K562 (cell line): Measurements from ENCODE around the gene ADAM8. TPM values are rescaled to one million over a fixed set of nuclear protein-coding genes. Genes with fewer than 3 reads are reported as not detected.

Experiments used
- ATAC-seq: fragments of 200-7000 bp; cut with Tn5 transposase; 3 replicates; pipeline ENCODE4 v1.9.1; 2020; ENCODE audit warnings: moderate library complexity
- BruUV-seq: library from RNA; stranded (reverse); fragments of 400-500 nt; replicated peaks from 2 replicates; lab custom pipeline; 2021; lab: Mats Ljungman, UMichigan
- CTCF ChIA-PET: fragments of 300-600 bp; formaldehyde crosslinking; extraction: SDS; loops from one replicate; lab custom pipeline; 2021; ENCODE audit warnings: low intra/inter-chr PET ratio; lab: Yijun Ruan, JAX
- POLR2A ChIA-PET: fragments of 300-600, 350-650 bp; sonication (Branson Sonifier 250); formaldehyde crosslinking; extraction: SDS; loops from one replicate; lab custom pipeline; 2021; ENCODE audit warnings: antibody characterized with exemption, inconsistent platforms; lab: Yijun Ruan, JAX
- DNase-seq, 4 experiments: peaks; one replicate each; pipeline versions ENCODE4 v3.0.0 to v3.0.0-alpha.2; 2011 to 2018; ENCODE audit warnings: low spot score in 3 of 4, mixed read lengths in 3 of 4; ENCODE audit errors: extremely low read depth in 1 of 4
- FAIRE-seq: peaks from 2 replicates; lab custom pipeline; 2011; peaks lifted over from hg19 to GRCh38; lab: Jason Lieb, UNC
- H2AFZ ChIP-seq: 2 replicates; pipeline ENCODE4 v1.6.0; 2011; ENCODE audit warnings: low read depth, low read length, control low read depth, inconsistent platforms
- H3K27ac ChIP-seq: fragments of 200-600 bp; 3 replicates; pipeline ENCODE4 v1.8.0; 2011; ENCODE audit warnings: low read depth, mild to moderate bottlenecking, control low read depth, inconsistent platforms, low read length, moderate library complexity, mixed read lengths; ENCODE audit errors: extremely low read depth
- H3K27me3 ChIP-seq, 2 experiments: fragments of 300-600 bp in 1 of 2; 2 replicates in 1 of 2; 3 replicates in 1 of 2; pipeline versions ENCODE4 v1.6.0 to v1.8.0; 2011; ENCODE audit warnings: inconsistent platforms in 2 of 2, low read length in 2 of 2, mild to moderate bottlenecking in 1 of 2, mixed read lengths in 1 of 2, moderate library complexity in 1 of 2; ENCODE audit not compliant: control insufficient read depth in 2 of 2, insufficient read depth in 2 of 2
- H3K36me3 ChIP-seq: fragments of 300-600 bp; 3 replicates; pipeline ENCODE4 v1.8.0; 2011; ENCODE audit warnings: mild to moderate bottlenecking, low read length, inconsistent platforms; ENCODE audit not compliant: control insufficient read depth, insufficient read depth
- H3K4me1 ChIP-seq, 2 experiments: fragments of 200-600 bp in 1 of 2; replicated peaks in 1 of 2; 2 replicates in 1 of 2; 3 replicates in 1 of 2; pipeline versions ENCODE4 v1.5.1 to v1.8.0; 2011; ENCODE audit warnings: inconsistent platforms in 2 of 2, low read length in 2 of 2, mild to moderate bottlenecking in 1 of 2, mixed read lengths in 1 of 2, moderate library complexity in 1 of 2; ENCODE audit not compliant: control insufficient read depth in 2 of 2, insufficient read depth in 2 of 2
- H3K4me2 ChIP-seq: 2 replicates; pipeline ENCODE4 v1.6.1; 2011; ENCODE audit warnings: low read length, control low read depth, inconsistent platforms, mixed read lengths; ENCODE audit not compliant: insufficient read depth
- H3K4me3 ChIP-seq: fragments of 200-600 bp; sonication (generic), shearing (Covaris generic); 2 replicates; pipeline ENCODE4 v1.5.1; 2016; ENCODE audit warnings: control low read depth, inconsistent platforms
- H3K79me2 ChIP-seq: fragments of 200-600 bp; 3 replicates; pipeline ENCODE4 v1.8.0; 2011; ENCODE audit warnings: low read length, inconsistent platforms; ENCODE audit not compliant: control insufficient read depth, insufficient read depth
- H3K9ac ChIP-seq, 2 experiments: 2 replicates each; pipeline versions ENCODE4 v1.6.0 to v1.6.1; 2011; ENCODE audit warnings: low read depth in 2 of 2, low read length in 2 of 2, control low read depth in 1 of 2, inconsistent platforms in 1 of 2, mild to moderate bottlenecking in 1 of 2, mixed read lengths in 1 of 2; ENCODE audit not compliant: insufficient read depth in 1 of 2
- H3K9me1 ChIP-seq: one replicate; pipeline ENCODE4 v1.6.0; 2011; ENCODE audit warnings: inconsistent platforms, mild to moderate bottlenecking, low read length, moderate library complexity; ENCODE audit not compliant: control insufficient read depth, insufficient read depth
- H3K9me3 ChIP-seq: replicated peaks from 2 replicates; pipeline ENCODE4 v1.5.1; 2011; ENCODE audit warnings: low read depth, low read length, inconsistent platforms; ENCODE audit not compliant: control insufficient read depth, insufficient read depth
- H4K20me1 ChIP-seq: replicated peaks from 2 replicates; pipeline ENCODE4 v1.6.1; 2011; ENCODE audit warnings: low read length, inconsistent platforms, mixed read lengths; ENCODE audit not compliant: control insufficient read depth, insufficient read depth
- ARID2 ChIP-seq: fragments of 450-650 bp; IDR thresholded peaks from 2 replicates; pipeline ENCODE4 v1.6.1; 2017; ENCODE audit warnings: antibody characterized with exemption, mild to moderate bottlenecking
- CC2D1A ChIP-seq: fragments of 450-650 bp; IDR thresholded peaks from 2 replicates; pipeline ENCODE4 v1.6.1; 2017; ENCODE audit warnings: mild to moderate bottlenecking
- CCAR2 ChIP-seq: fragments of 200-400 bp; formaldehyde crosslinking; IDR thresholded peaks from 2 replicates; pipeline ENCODE4 v1.6.1; 2017; ENCODE audit warnings: mild to moderate bottlenecking, low read depth, low read length
- HBP1 ChIP-seq: fragments of 450-650 bp; formaldehyde crosslinking; IDR thresholded peaks from 2 replicates; pipeline ENCODE4 v1.4.0; 2022; ENCODE audit warnings: missing genetic modification characterization
- HDAC2 ChIP-seq: fragments of 450-650 bp; IDR thresholded peaks from 2 replicates; pipeline ENCODE4 v1.6.1; 2016; ENCODE audit warnings: mild to moderate bottlenecking
- HNRNPL ChIP-seq: fragments of 200-400 bp; formaldehyde crosslinking; IDR thresholded peaks from 2 replicates; pipeline ENCODE4 v1.6.1; 2017; ENCODE audit warnings: low read depth, mild to moderate bottlenecking, low read length
- LARP7 ChIP-seq: fragments of 450-650 bp; IDR thresholded peaks from 2 replicates; pipeline ENCODE4 v1.6.1; 2016
- MAX ChIP-seq: sonication (generic); formaldehyde crosslinking; IDR thresholded peaks from 2 replicates; pipeline ENCODE4 v1.9.0; 2022; ENCODE audit warnings: mild to moderate bottlenecking, missing genetic modification reagents
- MTA2 ChIP-seq: fragments of 450-650 bp; IDR thresholded peaks from 2 replicates; pipeline ENCODE4 v1.6.1; 2016; ENCODE audit warnings: low read depth
- NFE2 ChIP-seq: IDR thresholded peaks from 2 replicates; pipeline ENCODE4 v1.6.1; 2014; ENCODE audit warnings: antibody characterized with exemption, low read depth
- NFIC ChIP-seq: fragments of 450-650 bp; IDR thresholded peaks from 2 replicates; pipeline ENCODE4 v1.6.1; 2017; ENCODE audit warnings: mild to moderate bottlenecking, inconsistent platforms
- PCBP1 ChIP-seq: fragments of 200-400 bp; formaldehyde crosslinking; IDR thresholded peaks from 2 replicates; pipeline ENCODE4 v1.6.1; 2018; ENCODE audit warnings: mild to moderate bottlenecking, low read depth, low read length; ENCODE audit not compliant: poor library complexity, severe bottlenecking
- PHF20 ChIP-seq: fragments of 450-650 bp; IDR thresholded peaks from 2 replicates; pipeline ENCODE4 v1.6.1; 2018; ENCODE audit not compliant: partially characterized antibody
- SMARCC2 ChIP-seq: fragments of 450-650 bp; IDR thresholded peaks from 2 replicates; pipeline ENCODE4 v1.6.1; 2017; ENCODE audit warnings: antibody characterized with exemption, moderate library complexity, mild to moderate bottlenecking, low read depth
- SP2 ChIP-seq: IDR thresholded peaks from 2 replicates; pipeline ENCODE4 v1.6.1; 2011; ENCODE audit warnings: mild to moderate bottlenecking, low read depth, low read length, moderate library complexity; ENCODE audit not compliant: poor library complexity, severe bottlenecking; ENCODE audit errors: extremely low read depth
- STAT5B ChIP-seq: fragments of 250-450 bp; sonication (Bioruptor Pico); IDR thresholded peaks from 2 replicates; pipeline ENCODE4 v1.8.0; 2021; ENCODE audit warnings: mild to moderate bottlenecking, inconsistent platforms
- TGIF2 ChIP-seq: sonication (generic); formaldehyde crosslinking; IDR thresholded peaks from 2 replicates; pipeline ENCODE4 v1.8.1; 2022; ENCODE audit warnings: mild to moderate bottlenecking, missing genetic modification reagents, moderate library complexity
- ZNF280B ChIP-seq: fragments of 250-450 bp; sonication (Bioruptor Pico); IDR thresholded peaks from 2 replicates; pipeline ENCODE4 v1.5.1; 2021; ENCODE audit warnings: mild to moderate bottlenecking
- ZNF436 ChIP-seq: fragments of 250-450, 450-650 bp; sonication (Bioruptor Pico); formaldehyde crosslinking; IDR thresholded peaks from 2 replicates; pipeline ENCODE4 v1.7.0; 2020; ENCODE audit warnings: mild to moderate bottlenecking
- ZNF561 ChIP-seq: fragments of 450-650 bp; formaldehyde crosslinking; conservative IDR thresholded peaks from 2 replicates; pipeline ENCODE4 v1.4.0; 2020; ENCODE audit warnings: mild to moderate bottlenecking, moderate library complexity
- ZNF589 ChIP-seq: fragments of 200-800 bp; sonication (Bioruptor generic); IDR thresholded peaks from 2 replicates; pipeline ENCODE4 v1.6.1; 2016; ENCODE audit warnings: low read depth, missing genetic modification characterization, missing compliant biosample characterization
- WGBS: fragments of 100-300 bp; shearing (Covaris generic); methylation state at CpG from one replicate; pipeline ENCODE4 v1.1.6; 2016; ENCODE audit warnings: low coverage, mixed read lengths; ENCODE audit not compliant: insufficient coverage; ENCODE audit errors: missing lambda C conversion rate; 5-methylcytosine and 5-hydroxymethylcytosine counted together
- in situ Hi-C: fragments of 300-500 bp; cut with MboI; formaldehyde crosslinking; loops from 4 replicates; pipeline ENCODE4 v1.15.0; 2018; ENCODE audit warnings: inconsistent platforms, mixed read lengths
- intact Hi-C: fragments of 100-400 bp; cut with micrococcal nuclease; formaldehyde crosslinking; loops from 2 replicates; pipeline ENCODE4 v1.14.2; 2022
- polyA plus RNA-seq, 8 experiments: library from polyadenylated mRNA; depleted of rRNA in 4 of 8; stranded (reverse) in 5 of 8; unstranded in 3 of 8; fragments of >200 nt; fragmentation: Nextera tagmentation in 2 of 8; fragmentation: Illumina TruSeq in 1 of 8; extraction: Ambion mirVana in 2 of 8; extraction: Trizol in 1 of 8; gene quantifications; 2 replicates each; pipeline versions ENCODE4 v1.2.1 to v1.2.3, GENCODE V29; 2011 to 2014; ENCODE audit warnings: inconsistent platforms in 1 of 8, missing spikeins in 1 of 8
- total RNA-seq, 7 experiments: library from RNA; depleted of rRNA in 6 of 7; stranded (reverse); fragments of >200 nt in 6 of 7; fragmentation: Illumina TruSeq in 2 of 7; extraction: Trizol in 2 of 7; gene quantifications; 2 replicates each; pipeline versions ENCODE4 v1.2.1 to v1.2.3, GENCODE V29; 2011 to 2021; ENCODE audit warnings: low replicate concordance in 1 of 7

The ADAM8 gene
- total and polyA plus RNA-seq, 9 of the 15 experiments (the other 6 are each of a cell fraction or from before 2014, with no cell fraction given) = 0.07 to 7.0 (median 1.1) TPM

GRCh38 chr10:133249975-133250754, 26.5 kb downstream of the ADAM8 start:
- FAIRE-seq (peak; percentile 72), DNase-seq (no peak), ATAC-seq (no peak)
- Histone ChIP-seq H3K4me2 (no peak overlapping the region), H4K20me1 (no peaks in the 10 kb centered on the region), H3K9me1 (no peaks in the 10 kb centered on the region), H3K9ac (peak overlapping the region in 1 of 2 experiments; percentile 61; a peak in 1 of 4 replicates), H3K4me3 (no peak overlapping the region), H3K4me1 (peaks cover 28 to 78% of the 10 kb centered on the region in 2 experiments), H3K79me2 (no peaks in the 10 kb centered on the region), H3K36me3 (no peaks in the 10 kb centered on the region), H2AFZ (peak overlapping the region; percentile 81), H3K27ac (no peak overlapping the region), H3K27me3 (no peaks in the 10 kb centered on the region; a peak in 1 of 5 replicates), H3K9me3 (no peaks in the 10 kb centered on the region)
- POLR2A ChIA-PET = interaction anchor here (0.6 kb wide), 1 partner anchor 22 kb away, joined by 3 read pairs; no protein-coding TSS in a partner anchor
- in situ Hi-C loops (loop anchor here (5.0 kb wide), 2 partner anchors 57 to 103 kb away; partner anchors contain the start of genes TUBGCP2 and ZNF511), intact Hi-C loops (loop anchor here (5.0 kb wide), 1 partner anchor 108 kb away; no protein-coding TSS in a partner anchor)
- BruUV-seq = no TSS peak
- CTCF ChIA-PET = no interaction called here
- WGBS = 10% methylated on average over 2 of the region's 11 CpGs
- TF ChIP-seq TGIF2 (no peak), STAT5B (CRISPR knock-in tag) (no peak), ZNF561 (CRISPR knock-in tag) (no peak), CCAR2 (no peak), NFE2 (no peak), HDAC2 (no peak), SMARCC2 (no peak), CC2D1A (0 out of 2 replicates have a peak, but pooled peaks have one; percentile 25), ARID2 (0 out of 2 replicates have a peak, but pooled peaks have one; percentile 29), ZNF280B (CRISPR knock-in tag) (no peak), ZNF589 (CRISPR knock-in tag) (no peak), MAX (no peak), HNRNPL (no peak), PCBP1 (no peak), ZNF436 (CRISPR knock-in tag) (no peak), SP2 (no peak), LARP7 (0 out of 2 replicates have a peak, but pooled peaks have one; percentile 33), MTA2 (peak; percentile 10; the same call in 1 of the 2 replicates), PHF20 (peak; percentile 39), NFIC (0 out of 2 replicates have a peak, but pooled peaks have one; percentile 15), HBP1 (CRISPR knock-in tag) (no peak)
